ENCODE measurements around the gene LGMN.

The LGMN gene

DNA sequence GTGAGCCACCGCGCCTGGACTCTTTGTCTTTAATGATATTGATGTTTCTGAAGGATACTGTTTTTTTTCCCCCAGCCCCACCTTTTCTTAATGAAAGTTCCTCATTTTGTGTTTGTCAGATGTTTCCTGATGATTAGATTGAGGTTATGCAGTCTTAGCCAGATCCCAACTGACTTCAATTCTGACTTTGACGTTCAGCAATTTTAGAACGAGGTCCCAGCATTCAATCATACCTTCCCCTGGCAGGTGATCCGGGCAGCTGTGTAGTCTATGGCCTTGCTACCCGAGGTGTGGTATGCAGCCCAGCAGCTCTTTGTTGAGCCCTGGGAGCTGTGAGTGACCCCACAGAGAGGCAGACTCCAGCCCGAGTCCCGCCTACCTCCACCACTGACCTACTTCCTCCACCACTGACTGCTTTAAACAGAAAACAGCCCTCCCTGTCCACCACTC lies 82.7 kb downstream of the LGMN start:
- in situ Hi-C loops (cut with HindIII; ENCODE audit: low pct_ligation_motif_present, low pct_unique_long_range_greater_than_20kb, low sequenced_read_pairs): no loop called here
- no peak for DNase-seq

GRCh38 chr14:92663049-92663448 lies 85.4 kb downstream of the LGMN start:
- no peak for DNase-seq

GRCh38 chr14:92660571-92660970 lies 87.9 kb downstream of the LGMN start:
- in situ Hi-C loops (cut with HindIII; ENCODE audit: low pct_ligation_motif_present, low pct_unique_long_range_greater_than_20kb, low sequenced_read_pairs): no loop called here
- DNase-seq: no peak

More at GRCh38 chr14:92663049-92663448, 85.4 kb downstream of the LGMN start:
- in situ Hi-C loops (cut with HindIII; ENCODE audit: low pct_ligation_motif_present, low pct_unique_long_range_greater_than_20kb, low sequenced_read_pairs): no loop called here

- in situ Hi-C loops (cut with HindIII; ENCODE audit: low pct_ligation_motif_present, low pct_unique_long_range_greater_than_20kb, low sequenced_read_pairs): no loop called here
- no peak for DNase-seq
Observed at GRCh38 chr14:92659765-92660561, 88.5 kb downstream of the LGMN start.

DNA sequence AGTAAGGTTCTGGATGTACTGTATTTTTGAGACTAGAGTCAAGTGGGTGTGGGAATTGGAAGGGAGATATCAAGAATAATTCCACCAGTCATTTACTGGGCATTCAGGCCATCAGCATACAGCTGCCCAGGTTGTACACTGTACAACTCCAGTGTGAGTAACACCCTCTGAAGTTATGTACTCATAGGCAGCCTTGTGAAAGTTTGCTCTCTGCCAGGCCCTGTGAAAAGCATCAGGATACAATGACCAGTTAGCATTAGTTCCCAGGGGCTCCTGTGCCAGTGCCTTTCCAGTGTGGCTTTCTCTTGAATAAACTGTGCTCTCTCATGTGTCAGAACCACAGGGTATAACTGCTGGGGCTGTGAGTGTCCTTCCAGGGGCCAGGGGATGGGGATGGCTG lies 89.7 kb downstream of the LGMN start:
- no peak for DNase-seq
- in situ Hi-C loops (cut with HindIII; ENCODE audit: low pct_ligation_motif_present, low pct_unique_long_range_greater_than_20kb, low sequenced_read_pairs): no loop called here

DNA sequence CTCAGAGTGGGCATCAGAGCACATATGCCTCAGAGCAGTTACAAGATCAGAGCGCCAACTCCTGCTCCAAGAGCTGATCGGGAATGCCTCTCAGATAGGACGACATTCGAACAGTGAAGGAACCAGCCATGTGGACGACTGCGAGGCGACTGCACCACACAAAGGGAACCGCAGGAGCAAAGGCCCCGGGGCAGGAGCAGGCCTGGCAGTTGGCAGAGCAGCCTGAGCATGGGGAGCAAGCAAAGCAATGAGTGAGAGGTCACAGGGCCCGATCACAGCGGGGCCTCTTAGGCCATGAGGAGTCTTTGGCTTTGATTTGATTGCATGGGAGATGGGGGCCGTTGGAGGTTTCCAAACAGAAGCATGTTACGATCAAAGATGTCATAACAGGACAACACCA lies 90.3 kb downstream of the LGMN start:
- no peak for DNase-seq
- in situ Hi-C loops (cut with HindIII; ENCODE audit: low pct_ligation_motif_present, low pct_unique_long_range_greater_than_20kb, low sequenced_read_pairs): no loop called here

DNA sequence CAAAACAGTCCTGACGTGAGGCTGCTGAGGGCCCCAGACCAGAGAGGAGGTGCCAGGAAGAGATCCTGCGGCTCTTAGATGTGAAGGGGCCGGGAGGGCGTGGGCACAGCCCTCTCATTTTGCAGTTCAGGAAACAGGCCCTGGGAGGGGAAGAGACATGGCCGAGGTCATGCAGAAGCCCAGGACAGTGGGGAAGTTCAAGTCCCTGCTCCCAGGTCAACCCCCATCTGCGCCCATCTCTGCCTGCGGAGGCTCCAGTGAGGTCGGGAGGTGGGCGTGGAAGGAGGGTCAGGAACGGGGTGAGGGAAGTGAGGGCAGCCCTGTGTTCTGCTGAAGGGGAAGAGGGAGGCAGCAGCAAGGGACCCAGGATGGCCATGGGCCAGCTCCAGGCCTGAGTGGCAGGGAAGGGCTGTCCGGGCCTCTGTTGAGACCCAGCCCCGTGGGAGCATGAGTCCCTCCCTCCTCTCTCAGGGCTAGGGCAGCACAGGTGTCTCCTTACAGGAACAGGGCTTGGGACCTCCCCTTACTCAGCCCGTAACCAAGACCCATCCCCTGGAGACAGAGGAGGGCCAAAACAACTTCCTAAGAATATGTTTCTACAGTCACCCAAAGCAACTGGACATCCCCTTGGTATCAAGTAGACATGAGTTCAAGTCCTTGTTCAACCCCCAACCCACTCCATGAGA lies 90.8 kb downstream of the LGMN start:
- DNase-seq: no peak
- in situ Hi-C loops (cut with HindIII; ENCODE audit: low pct_ligation_motif_present, low pct_unique_long_range_greater_than_20kb, low sequenced_read_pairs): no loop called here

DNA sequence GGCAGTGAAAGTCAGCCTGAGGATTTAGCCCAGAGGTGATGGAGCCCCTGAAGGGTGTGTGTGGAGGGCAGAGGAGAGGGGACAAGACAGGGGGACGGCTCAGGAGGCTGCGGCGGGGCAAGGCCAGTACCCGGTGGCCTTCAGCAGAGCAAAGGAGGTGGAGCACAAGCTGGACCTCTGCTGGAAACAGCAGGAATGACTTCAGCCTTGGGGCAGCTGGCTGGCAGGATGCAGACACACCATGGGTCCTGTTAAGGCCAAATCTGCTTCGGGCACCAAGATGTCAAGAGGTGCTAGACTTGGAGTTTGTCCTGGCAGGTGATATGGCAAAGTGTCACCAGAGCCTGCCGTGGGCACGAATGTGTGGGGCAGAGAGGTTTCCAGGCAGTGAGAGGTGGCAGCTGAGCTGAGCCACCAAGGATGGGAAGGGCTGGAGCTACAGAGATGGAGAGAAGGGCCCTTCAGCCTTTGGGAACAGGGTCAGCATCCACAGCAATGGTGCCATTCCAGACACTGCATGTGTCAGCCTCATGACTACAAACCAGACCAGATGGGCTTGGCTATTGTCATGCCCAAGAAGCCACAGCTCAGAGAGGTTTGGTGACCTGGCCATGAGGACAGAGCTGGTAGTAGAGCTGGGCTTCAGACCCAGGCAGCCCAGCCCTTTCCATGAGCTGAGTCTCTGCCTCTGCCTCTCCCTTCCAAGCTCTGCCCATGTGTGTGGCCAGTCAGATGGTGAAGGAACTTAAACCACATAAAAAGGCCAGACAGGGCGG lies 91.9 kb downstream of the LGMN start:
- no peak for DNase-seq
- in situ Hi-C loops (cut with HindIII; ENCODE audit: low pct_ligation_motif_present, low pct_unique_long_range_greater_than_20kb, low sequenced_read_pairs): no loop called here

DNA sequence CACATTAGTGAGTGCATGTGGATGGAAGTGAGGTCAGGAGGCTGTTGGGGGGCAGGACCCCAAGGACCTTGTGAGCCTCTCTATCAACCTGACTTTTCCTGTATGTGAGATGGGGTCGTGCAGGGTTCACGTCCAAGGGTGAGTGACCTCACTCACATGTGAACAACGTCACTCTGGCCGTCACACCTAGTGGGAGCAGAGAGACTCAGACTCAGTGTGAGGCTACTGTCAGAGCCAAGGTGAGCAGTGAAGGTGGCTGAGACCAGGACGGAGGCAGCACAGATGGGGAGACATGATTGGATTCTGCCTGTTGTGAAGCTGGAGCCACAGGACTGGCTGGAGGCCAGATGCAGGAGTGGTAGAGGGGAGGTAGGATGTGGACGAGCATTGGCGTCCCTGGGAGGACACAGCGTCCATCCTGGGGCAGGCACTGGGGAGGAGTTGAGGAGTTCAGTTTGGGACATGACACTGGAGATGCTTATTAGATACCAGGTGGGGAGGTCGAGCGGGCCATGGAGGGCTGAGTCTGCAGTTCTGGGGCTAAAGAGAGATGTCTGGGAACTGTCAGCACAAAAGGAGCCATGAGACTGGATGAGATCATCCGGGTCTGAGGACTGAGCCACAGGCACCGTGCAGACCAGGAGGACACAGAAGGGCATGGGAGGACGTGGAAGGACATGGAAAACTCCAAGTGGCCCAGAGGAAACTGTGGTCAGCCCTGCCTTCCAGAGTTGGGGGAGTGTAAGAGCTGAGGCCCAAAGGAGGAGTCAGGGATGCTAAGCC lies 92.8 kb downstream of the LGMN start:
- in situ Hi-C loops (cut with HindIII; ENCODE audit: low pct_ligation_motif_present, low pct_unique_long_range_greater_than_20kb, low sequenced_read_pairs): no loop called here
- DNase-seq: no peak

DNA sequence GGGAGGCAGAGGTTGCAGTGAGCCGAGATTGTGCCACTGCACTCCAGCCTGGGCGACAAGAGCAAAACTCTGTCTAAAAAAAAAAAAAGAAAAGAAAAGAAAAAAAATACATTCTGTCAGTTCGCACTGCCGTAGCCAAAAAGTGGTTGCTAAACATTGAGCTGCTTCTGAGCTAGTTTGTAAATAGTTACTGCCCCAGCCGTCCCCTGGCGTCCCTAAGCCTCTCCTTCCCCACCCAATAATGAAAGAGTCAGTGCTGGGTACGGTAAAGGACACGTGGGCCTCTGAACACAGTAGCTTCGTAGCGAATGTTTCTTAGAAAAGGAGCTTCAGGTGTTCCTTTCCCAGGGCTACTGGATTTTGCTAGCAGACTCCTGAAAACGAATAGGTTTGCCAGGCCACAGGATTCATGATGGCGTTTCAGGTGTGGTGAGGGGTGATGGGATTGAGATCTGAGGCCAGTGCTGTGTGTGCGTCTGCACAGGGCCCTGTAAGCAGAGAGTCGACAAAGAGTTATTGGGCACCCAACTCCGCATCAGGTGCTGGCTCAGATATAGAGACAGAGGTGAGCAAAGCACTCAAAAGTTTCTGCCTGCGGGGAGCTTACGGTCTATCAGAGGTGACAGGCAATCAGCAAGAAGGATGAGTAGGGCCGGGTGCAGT lies 94.1 kb downstream of the LGMN start:
- in situ Hi-C loops (cut with HindIII; ENCODE audit: low pct_ligation_motif_present, low pct_unique_long_range_greater_than_20kb, low sequenced_read_pairs): no loop called here
- no peak for DNase-seq
